T-helper 2 cell treated with Interferon-gamma antibody and Interleukin-4, amounts not matched to agents 5 μg/mL and 100 μg/mL, for 36 hours (primary cell): Measurements from ENCODE around the gene CCNF.

Experiments used
- DNase-seq: peaks from one replicate; pipeline ENCODE4 v3.0.0; 2021; ENCODE audit warnings: low spot score
- H3K27ac Mint-ChIP-seq: one replicate; pipeline ENCODE4 v1.8.0; 2021; ENCODE audit warnings: mild to moderate bottlenecking, mixed read lengths
- H3K27me3 Mint-ChIP-seq: one replicate; pipeline ENCODE4 v1.8.0; 2021; ENCODE audit warnings: low read depth, mixed read lengths
- H3K36me3 Mint-ChIP-seq: one replicate; pipeline ENCODE4 v1.8.0; 2021; ENCODE audit warnings: low read depth, mixed read lengths
- H3K4me1 Mint-ChIP-seq: one replicate; pipeline ENCODE4 v1.8.0; 2021; ENCODE audit warnings: low read depth, mixed read lengths
- H3K4me3 Mint-ChIP-seq: one replicate; pipeline ENCODE4 v1.8.0; 2022; ENCODE audit warnings: mild to moderate bottlenecking, moderate library complexity, mixed read lengths
- H3K9me3 Mint-ChIP-seq: one replicate; pipeline ENCODE4 v1.8.0; 2021; ENCODE audit warnings: mixed read lengths

CCNF gene

DNA sequence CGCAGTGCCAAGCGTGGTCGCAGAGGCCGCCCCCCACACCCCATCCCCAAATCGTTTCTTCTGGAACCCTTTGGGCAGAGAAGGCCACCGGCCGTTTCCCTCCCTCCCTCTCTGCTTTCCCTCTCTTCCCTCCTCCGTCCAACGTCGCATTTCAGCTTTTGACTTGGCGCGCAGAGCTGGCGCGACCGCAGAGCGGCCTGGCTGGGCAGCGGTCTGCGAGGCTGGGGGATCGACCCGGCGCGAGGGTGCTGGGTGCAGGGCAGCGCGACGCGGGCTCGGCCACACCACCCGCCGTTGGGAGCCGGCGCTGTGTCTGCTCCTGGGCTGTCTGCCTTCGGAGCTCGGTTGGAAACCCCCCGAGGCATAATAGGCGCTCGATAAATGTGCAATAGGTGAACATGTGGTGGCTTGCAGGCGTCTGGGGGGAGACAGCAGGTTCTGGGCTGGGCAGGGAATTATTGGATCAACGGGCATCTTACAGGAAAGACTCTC lies 39.0 kb downstream of the CCNF start:
- Mint-ChIP-seq H3K4me3 (no peak overlapping the region), H3K36me3 (no peaks in the 10 kb centered on the region), H3K9me3 (no peaks in the 10 kb centered on the region), H3K27ac (no peak overlapping the region), H3K27me3 (peaks cover 35% of the 10 kb centered on the region), H3K4me1 (peaks cover 1% of the 10 kb centered on the region)
- no peak for DNase-seq

DNA sequence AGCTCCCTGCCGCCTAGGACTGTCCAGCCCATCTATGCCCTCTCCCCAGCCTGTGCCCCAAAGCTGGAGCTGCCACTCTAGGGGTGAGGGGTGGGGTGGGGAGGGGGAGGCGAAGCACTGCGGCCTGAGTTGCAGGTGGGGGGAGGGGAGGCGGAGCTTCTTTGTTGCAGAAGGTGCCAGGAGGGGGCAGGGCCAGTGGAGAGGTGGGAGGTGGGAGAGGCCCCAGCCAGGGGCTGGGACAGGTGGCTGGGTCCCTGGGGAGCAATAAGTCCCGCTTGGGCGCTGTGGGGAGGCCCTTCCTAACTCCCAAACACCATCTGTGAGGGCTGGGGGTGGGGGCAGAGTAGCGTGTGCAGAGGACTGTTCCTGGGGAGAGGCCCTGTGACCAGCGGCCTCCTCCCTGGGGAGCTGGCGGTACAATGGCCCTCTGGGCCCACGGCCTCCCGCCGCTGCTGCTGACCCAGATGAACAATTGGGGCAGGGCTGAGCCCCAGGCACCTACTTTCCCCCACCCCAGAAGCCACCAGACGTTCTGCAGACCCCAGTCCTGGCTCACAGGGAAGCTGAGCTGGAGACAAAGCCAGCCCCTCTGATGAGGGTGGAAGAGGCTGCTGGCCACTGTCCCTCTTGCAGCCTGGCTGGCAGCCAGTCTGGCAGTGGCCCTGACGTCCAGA lies 39.6 kb downstream of the CCNF start:
- no peak for DNase-seq
- H3K27ac Mint-ChIP-seq: no peak overlapping the region

DNA sequence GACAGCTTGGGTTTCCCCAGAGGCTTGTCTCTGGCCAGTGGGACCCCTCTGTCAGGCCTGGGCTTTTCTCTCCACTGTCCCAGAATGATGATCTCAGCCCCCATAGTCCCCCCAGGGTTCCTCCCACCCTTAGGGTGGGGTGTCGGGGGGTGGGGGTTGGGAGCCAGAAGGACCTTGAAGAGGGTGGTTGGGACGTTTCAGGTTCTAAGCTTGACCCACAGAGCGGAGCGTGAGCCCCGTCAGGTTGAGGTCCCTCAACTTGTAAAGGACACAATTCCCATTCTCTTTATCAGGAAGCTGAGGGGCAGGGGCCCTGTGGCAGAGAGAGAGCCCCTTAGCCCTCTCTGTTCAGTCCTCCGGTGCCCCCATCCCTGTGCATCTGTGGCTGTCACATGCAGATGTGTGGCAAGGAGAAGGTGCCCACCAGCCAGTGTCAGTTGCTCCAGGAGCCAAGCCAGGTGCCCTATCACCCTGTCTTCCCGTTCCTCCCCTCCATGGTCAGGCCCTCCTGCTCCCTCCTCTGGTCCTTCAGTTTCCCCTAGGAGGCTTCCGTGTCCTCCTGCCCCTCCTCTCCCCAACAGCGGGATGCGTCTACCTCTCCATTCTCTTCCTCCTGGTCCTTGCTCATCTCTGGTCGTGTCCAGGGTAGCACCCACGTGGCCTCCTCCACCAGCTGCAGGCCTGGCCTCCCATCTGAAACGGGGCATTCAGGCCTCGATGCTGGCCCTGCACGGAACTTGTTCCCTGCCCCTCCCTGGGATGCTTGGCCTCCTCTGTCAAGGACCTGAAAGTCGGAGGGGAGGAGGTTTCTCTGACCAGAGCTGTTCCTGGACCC lies 40.4 kb downstream of the CCNF start:
- no peak overlapping the region for H3K4me3 Mint-ChIP-seq
- H3K4me1 Mint-ChIP-seq: peaks cover 1% of the 10 kb centered on the region
- DNase-seq: no peak
- H3K9me3 Mint-ChIP-seq: no peaks in the 10 kb centered on the region
- H3K27me3 Mint-ChIP-seq: peaks cover 37% of the 10 kb centered on the region
- no peaks in the 10 kb centered on the region for H3K36me3 Mint-ChIP-seq
- H3K27ac Mint-ChIP-seq: no peak overlapping the region

More for the DNA sequence above, 39.6 kb downstream of the CCNF start:
- peaks cover 1% of the 10 kb centered on the region for H3K4me1 Mint-ChIP-seq
- no peaks in the 10 kb centered on the region for H3K36me3 Mint-ChIP-seq
- no peaks in the 10 kb centered on the region for H3K9me3 Mint-ChIP-seq
- H3K27me3 Mint-ChIP-seq: peaks cover 37% of the 10 kb centered on the region
- no peak overlapping the region for H3K4me3 Mint-ChIP-seq

DNA sequence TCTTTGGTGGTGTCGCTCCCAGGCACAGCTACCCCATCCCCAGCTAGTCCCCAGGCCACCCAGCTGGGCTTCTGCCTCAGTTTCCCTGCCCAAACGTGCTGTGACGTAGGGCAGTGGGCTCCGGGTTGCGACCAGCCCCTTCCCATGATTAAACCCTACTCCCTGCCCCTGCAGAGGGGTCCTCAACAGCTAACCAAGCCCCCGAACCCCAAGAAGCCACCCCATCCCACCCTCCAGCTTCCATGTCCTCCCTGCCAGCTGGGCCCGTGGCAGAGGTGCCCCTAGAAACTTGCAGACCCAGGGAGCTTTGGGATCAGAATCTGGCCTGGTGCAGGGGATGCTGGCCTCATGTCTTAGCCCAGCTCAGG lies 41.0 kb downstream of the CCNF start:
- Mint-ChIP-seq H3K9me3 (no peaks in the 10 kb centered on the region), H3K4me1 (peaks cover 1% of the 10 kb centered on the region), H3K27me3 (peaks cover 37% of the 10 kb centered on the region), H3K4me3 (no peak overlapping the region), H3K27ac (no peak overlapping the region), H3K36me3 (no peaks in the 10 kb centered on the region)
- DNase-seq: no peak

DNA sequence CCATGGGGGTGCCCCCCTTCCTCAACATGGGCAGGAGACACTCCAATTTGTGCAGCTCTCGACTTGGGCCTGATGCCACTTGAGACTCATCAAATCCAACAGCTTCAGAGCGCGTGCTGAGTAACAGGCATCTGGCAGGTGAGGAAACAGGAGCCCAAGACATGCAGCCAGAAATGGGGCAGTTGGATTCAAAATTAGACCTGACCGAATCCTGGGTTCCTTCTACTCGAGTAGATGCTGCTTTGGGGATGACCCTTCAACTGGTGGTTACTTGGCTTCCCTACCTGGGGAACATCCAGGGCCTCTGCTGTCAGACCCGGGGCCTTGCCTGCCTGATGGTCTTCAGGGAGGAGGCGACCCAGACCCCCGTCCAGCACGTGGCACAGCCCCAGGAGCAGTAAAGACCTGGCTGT lies 41.4 kb downstream of the CCNF start:
- peaks cover 37% of the 10 kb centered on the region for H3K27me3 Mint-ChIP-seq
- H3K27ac Mint-ChIP-seq: no peak overlapping the region
- no peak for DNase-seq
- peaks cover 1% of the 10 kb centered on the region for H3K4me1 Mint-ChIP-seq
- H3K36me3 Mint-ChIP-seq: no peaks in the 10 kb centered on the region
- H3K9me3 Mint-ChIP-seq: no peaks in the 10 kb centered on the region
- no peak overlapping the region for H3K4me3 Mint-ChIP-seq

DNA sequence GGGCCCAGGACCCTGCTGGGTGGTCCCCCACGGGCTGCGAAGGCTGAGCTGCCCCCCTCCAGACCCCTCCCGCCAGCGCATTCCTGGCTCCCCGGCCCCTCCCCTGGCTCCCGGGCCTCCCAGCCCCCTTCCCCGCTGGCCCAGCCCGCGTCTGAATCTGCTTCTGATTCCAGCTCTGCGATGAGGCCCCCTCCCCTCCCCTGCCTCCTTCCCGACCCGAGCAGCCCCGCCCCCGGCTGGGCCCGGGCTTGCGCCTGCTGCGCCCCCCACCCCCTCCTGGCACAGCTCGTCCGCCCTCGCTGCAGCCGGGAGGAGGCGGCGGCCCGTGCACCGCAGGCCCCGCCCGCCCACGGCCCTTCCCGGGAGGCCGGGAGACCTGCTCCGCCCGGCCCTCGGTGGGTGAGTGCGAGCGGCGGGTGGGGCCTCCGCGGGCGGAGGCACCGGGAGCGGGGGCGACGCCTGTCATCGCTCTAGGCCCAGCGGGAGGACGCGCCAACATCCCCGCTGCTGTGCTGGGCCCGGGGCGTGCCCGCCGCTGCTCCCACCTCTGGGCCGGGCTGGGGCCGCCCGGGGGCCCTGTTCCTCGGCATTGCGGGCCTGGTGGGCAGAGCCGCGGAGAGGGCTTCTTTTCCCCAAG lies 41.9 kb downstream of the CCNF start, which contains the start of gene NTN3:
Gene NTN3 (plus strand): TSS at position 282 of the 637 bp plus-strand sequence. CDS start 405 bp downstream, outside the sequence.
- peaks cover 2% of the 10 kb centered on the region for H3K4me1 Mint-ChIP-seq
- peaks cover 37% of the 10 kb centered on the region for H3K27me3 Mint-ChIP-seq
- H3K36me3 Mint-ChIP-seq: no peaks in the 10 kb centered on the region
- no peak within 1 kb of the TSS for H3K4me3 Mint-ChIP-seq
- DNase-seq: peak; percentile 37
- H3K9me3 Mint-ChIP-seq: no peaks in the 10 kb centered on the region
- H3K27ac Mint-ChIP-seq: no peak within 1 kb of the TSS

DNA sequence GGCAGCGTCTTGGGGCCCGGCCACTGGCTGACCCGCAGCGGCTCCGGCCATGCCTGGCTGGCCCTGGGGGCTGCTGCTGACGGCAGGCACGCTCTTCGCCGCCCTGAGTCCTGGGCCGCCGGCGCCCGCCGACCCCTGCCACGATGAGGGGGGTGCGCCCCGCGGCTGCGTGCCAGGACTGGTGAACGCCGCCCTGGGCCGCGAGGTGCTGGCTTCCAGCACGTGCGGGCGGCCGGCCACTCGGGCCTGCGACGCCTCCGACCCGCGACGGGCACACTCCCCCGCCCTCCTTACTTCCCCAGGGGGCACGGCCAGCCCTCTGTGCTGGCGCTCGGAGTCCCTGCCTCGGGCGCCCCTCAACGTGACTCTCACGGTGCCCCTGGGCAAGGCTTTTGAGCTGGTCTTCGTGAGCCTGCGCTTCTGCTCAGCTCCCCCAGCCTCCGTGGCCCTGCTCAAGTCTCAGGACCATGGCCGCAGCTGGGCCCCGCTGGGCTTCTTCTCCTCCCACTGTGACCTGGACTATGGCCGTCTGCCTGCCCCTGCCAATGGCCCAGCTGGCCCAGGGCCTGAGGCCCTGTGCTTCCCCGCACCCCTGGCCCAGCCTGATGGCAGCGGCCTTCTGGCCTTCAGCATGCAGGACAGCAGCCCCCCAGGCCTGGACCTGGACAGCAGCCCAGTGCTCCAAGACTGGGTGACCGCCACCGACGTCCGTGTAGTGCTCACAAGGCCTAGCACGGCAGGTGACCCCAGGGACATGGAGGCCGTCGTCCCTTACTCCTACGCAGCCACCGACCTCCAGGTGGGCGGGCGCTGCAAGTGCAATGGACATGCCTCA lies 42.6 kb downstream of the CCNF start:
- H3K27ac Mint-ChIP-seq: no peak overlapping the region
- peaks cover 4% of the 10 kb centered on the region for H3K4me1 Mint-ChIP-seq
- no peak for DNase-seq
- H3K27me3 Mint-ChIP-seq: peaks cover 37% of the 10 kb centered on the region
- no peak overlapping the region for H3K4me3 Mint-ChIP-seq
- H3K36me3 Mint-ChIP-seq: no peaks in the 10 kb centered on the region
- no peaks in the 10 kb centered on the region for H3K9me3 Mint-ChIP-seq

DNA sequence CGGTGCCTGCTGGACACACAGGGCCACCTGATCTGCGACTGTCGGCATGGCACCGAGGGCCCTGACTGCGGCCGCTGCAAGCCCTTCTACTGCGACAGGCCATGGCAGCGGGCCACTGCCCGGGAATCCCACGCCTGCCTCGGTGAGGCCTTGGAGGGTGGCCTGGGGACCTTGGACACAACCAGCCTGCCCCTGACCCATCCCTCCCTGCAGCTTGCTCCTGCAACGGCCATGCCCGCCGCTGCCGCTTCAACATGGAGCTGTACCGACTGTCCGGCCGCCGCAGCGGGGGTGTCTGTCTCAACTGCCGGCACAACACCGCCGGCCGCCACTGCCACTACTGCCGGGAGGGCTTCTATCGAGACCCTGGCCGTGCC lies 43.2 kb downstream of the CCNF start:
- no peaks in the 10 kb centered on the region for H3K9me3 Mint-ChIP-seq
- DNase-seq: no peak
- H3K36me3 Mint-ChIP-seq: no peaks in the 10 kb centered on the region
- H3K4me3 Mint-ChIP-seq: no peak overlapping the region
- H3K27ac Mint-ChIP-seq: no peak overlapping the region
- peaks cover 33% of the 10 kb centered on the region for H3K27me3 Mint-ChIP-seq
- H3K4me1 Mint-ChIP-seq: peaks cover 5% of the 10 kb centered on the region

DNA sequence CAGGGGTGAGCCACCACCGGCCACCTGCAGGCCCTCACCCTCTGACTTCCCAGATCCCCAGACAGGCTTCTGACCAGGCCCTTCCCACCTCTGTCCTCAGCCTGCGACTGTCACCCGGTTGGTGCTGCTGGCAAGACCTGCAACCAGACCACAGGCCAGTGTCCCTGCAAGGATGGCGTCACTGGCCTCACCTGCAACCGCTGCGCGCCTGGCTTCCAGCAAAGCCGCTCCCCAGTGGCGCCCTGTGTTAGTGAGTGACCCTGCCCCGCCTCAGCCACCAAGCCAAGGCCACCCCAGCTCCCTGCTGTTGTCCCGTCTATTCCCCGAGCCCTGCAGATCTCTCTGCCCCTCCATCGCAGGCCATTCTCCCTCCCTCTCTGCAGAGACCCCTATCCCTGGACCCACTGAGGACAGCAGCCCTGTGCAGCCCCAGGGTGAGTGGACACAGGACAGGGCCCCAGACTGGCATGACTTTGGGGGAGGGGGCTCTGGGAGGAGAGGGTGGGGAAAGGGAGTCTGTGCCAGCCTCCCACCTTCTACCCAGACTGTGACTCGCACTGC lies 43.7 kb downstream of the CCNF start:
- H3K27ac Mint-ChIP-seq: no peak overlapping the region

DNA sequence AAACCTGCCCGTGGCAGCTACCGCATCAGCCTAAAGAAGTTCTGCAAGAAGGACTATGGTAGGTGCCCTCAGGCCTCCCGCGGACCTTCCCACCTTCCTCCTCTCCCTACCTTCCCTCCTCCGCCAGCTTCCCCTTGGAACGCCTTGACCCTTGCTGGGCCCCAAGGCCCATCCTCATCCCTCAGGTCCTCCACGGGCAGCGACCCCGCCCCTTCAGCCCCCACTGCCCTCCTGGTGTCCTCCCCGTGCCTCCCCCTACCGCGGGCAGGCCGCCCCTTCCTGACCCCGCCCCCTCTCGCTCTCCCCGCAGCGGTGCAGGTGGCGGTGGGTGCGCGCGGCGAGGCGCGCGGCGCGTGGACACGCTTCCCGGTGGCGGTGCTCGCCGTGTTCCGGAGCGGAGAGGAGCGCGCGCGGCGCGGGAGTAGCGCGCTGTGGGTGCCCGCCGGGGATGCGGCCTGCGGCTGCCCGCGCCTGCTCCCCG lies 44.2 kb downstream of the CCNF start:
- Mint-ChIP-seq H3K4me3 (peak overlapping the region; percentile 58), H3K36me3 (no peaks in the 10 kb centered on the region), H3K4me1 (peaks cover 4% of the 10 kb centered on the region), H3K27ac (no peak overlapping the region), H3K9me3 (no peaks in the 10 kb centered on the region), H3K27me3 (peaks cover 31% of the 10 kb centered on the region)
- DNase-seq: no peak

More for the DNA sequence above, 43.7 kb downstream of the CCNF start:
- Mint-ChIP-seq H3K9me3 (no peaks in the 10 kb centered on the region), H3K4me1 (peaks cover 5% of the 10 kb centered on the region), H3K27me3 (peaks cover 33% of the 10 kb centered on the region), H3K4me3 (peak overlapping the region; percentile 58), H3K36me3 (no peaks in the 10 kb centered on the region)
- no peak for DNase-seq

DNA sequence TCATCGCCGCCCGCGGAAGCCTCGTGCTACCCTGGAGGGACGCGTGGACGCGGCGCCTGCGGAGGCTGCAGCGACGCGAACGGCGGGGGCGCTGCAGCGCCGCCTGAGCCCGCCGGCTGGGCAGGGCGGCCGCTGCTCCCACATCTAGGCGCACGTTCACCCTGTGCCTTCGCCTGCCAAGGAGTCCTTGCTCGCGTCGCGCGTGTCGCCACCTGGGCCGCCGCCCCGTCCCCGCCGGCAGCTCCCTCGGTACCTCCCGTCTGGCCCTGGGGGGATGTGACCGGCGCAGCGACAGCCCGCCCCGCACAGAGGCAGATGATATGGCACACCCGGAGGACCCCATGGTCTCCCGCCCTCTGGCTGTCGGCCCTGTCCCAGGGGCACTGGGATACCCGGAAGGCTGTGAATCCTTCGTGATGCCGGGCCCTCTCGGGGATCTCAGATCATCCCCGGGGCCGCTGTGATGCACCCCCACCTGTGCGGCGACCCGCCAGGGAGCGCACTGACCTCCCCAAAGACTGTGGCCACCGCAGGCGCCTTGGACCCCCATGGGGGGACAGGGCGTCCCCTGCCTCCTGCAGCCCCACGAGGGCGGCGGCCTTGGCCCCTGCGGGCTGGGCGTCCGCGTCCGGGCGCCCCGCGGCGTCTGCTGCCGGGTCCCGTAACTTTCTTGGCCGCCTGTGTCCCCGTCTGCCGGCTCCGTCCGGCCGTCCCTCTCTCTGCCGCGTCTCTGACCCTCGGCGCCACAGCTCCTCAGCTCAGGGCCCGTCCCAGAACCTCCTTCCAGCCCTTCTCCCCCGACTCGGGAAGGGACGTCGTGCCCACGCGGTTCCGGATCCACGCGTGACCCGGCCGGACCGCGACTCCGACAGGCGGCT lies 45.0 kb downstream of the CCNF start:
- peak; percentile 35 for DNase-seq
- Mint-ChIP-seq H3K36me3 (no peaks in the 10 kb centered on the region), H3K9me3 (no peaks in the 10 kb centered on the region), H3K27ac (peak overlapping the region; percentile 67), H3K27me3 (peaks cover 26% of the 10 kb centered on the region), H3K4me3 (peak overlapping the region; percentile 62), H3K4me1 (peaks cover 4% of the 10 kb centered on the region)

DNA sequence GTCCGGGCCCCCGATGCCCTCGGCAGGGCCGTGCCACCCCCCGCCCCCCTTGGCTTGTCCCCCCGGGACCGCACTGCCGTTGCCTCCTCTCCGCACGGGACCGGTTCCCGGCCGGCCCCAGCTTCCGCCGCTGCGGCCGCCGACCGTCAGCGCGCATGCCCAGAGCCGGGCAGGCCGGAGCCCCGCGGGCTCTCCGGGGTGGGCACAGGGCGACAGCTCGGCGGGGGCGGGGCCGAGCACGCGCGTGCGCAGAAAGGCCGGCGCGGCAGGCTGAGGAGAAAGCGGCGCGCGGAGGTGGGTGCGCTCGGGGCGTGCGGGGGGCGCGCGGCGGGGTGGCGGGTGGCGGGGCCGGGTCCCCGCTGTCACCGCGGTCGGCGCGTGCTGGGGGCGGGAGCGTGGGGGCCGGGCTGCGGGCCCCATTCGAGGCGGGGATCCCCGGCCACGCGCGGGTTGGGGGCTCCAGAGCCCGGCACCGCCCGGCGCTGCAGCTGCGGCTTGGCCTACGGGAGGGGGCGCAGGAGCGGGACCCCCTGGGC lies 45.7 kb downstream of the CCNF start, which contains the start of gene TBC1D24:
Gene TBC1D24 (plus strand): TSS at position 251 of the 536 bp plus-strand sequence. CDS start 21,022 bp downstream, outside the sequence.
- H3K4me3 Mint-ChIP-seq: peak within 1 kb of the TSS; percentile 65
- peak; percentile 89 for DNase-seq

More for the DNA sequence above, 45.7 kb downstream of the CCNF start, which contains the start of gene TBC1D24:
- Mint-ChIP-seq H3K36me3 (no peaks in the 10 kb centered on the region), H3K4me1 (peaks cover 4% of the 10 kb centered on the region), H3K27me3 (peaks cover 19% of the 10 kb centered on the region), H3K27ac (peak within 1 kb of the TSS; percentile 67), H3K9me3 (no peaks in the 10 kb centered on the region)
